ENCODE measurements around the gene GRID1.

The GRID1 gene

DNA sequence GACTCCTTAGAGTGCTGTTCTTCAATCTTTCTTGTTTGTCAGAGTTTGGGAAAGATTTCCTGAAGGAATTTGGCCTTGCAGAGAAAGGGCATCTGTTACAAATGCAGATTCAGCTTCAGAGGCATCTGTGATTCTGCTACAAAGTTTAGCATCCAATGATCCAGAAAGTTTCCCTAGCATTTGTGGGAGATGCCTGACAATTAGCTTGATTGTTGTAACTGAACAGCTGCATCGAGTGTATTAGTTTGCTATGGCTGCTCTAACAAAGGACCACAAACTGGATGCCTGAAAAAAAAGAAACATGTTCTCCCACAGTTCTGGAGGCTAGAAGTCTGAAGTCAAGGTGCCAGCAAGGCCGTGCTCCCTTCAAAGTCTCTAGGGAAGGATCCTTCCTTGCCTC, 365.1 kb downstream of the GRID1 start:
- Histone ChIP-seq H3K4me3 (ENCODE audit: low read depth in 1 of 2, low read length in 1 of 2) (no peak overlapping the region), H3K27me3 (peaks cover 7% of the 10 kb centered on the region), H3K9me3 (no peaks in the 10 kb centered on the region), H3K4me1 (ENCODE audit: control insufficient read depth in 1 of 2, insufficient read depth in 1 of 2, low read depth in 1 of 2, low read length in 1 of 2) (no peaks in the 10 kb centered on the region), H3K27ac (no peak overlapping the region), H3K36me3 (no peaks in the 10 kb centered on the region)
- TF ChIP-seq, protein P1, sequence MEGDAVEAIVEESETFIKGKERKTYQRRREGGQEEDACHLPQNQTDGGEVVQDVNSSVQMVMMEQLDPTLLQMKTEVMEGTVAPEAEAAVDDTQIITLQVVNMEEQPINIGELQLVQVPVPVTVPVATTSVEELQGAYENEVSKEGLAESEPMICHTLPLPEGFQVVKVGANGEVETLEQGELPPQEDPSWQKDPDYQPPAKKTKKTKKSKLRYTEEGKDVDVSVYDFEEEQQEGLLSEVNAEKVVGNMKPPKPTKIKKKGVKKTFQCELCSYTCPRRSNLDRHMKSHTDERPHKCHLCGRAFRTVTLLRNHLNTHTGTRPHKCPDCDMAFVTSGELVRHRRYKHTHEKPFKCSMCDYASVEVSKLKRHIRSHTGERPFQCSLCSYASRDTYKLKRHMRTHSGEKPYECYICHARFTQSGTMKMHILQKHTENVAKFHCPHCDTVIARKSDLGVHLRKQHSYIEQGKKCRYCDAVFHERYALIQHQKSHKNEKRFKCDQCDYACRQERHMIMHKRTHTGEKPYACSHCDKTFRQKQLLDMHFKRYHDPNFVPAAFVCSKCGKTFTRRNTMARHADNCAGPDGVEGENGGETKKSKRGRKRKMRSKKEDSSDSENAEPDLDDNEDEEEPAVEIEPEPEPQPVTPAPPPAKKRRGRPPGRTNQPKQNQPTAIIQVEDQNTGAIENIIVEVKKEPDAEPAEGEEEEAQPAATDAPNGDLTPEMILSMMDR (IDR thresholded peaks at IDR 0.05), result no peak

DNA sequence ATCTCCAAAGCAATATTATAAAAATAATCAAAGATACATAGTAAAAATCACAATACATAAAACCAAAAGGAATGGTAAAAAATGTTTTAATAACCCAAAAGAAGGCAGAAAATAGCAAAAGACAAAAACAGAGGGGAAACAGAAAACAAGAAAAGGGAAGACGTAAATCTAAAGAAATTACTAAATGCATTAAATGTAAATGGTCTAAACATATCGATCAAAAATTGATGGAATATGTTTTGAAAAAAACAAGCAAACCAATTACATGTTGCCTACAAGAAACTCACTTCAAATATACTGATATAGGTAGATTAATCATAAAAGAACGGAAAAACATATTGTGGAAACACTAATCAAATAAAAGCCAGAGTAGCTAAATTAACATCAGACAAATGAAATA, 369.1 kb downstream of the GRID1 start:
- Histone ChIP-seq H3K27ac (no peak overlapping the region), H3K36me3 (no peaks in the 10 kb centered on the region), H3K4me1 (ENCODE audit: control insufficient read depth in 1 of 2, insufficient read depth in 1 of 2, low read depth in 1 of 2, low read length in 1 of 2) (no peaks in the 10 kb centered on the region), H3K4me3 (ENCODE audit: low read depth in 1 of 2, low read length in 1 of 2) (no peak overlapping the region), H3K27me3 (peaks cover 7% of the 10 kb centered on the region), H3K9me3 (no peaks in the 10 kb centered on the region)
- TF ChIP-seq, protein P1 (IDR thresholded peaks at IDR 0.05), result no peak

- peaks cover 4% of the 10 kb centered on the region for H3K27me3 ChIP-seq
- H3K4me3 ChIP-seq (ENCODE audit: low read depth in 1 of 2, low read length in 1 of 2), result no peak overlapping the region
- TF ChIP-seq, protein P1 (IDR thresholded peaks at IDR 0.05), result no peak
- H3K27ac ChIP-seq, result no peak overlapping the region
- H3K4me1 ChIP-seq (ENCODE audit: control insufficient read depth in 1 of 2, insufficient read depth in 1 of 2, low read depth in 1 of 2, low read length in 1 of 2), result no peaks in the 10 kb centered on the region
- H3K9me3 ChIP-seq, result no peaks in the 10 kb centered on the region
- H3K36me3 ChIP-seq, result no peaks in the 10 kb centered on the region
Observed at GRCh38 chr10:85995791-85996190, 370.8 kb downstream of the GRID1 start.

DNA sequence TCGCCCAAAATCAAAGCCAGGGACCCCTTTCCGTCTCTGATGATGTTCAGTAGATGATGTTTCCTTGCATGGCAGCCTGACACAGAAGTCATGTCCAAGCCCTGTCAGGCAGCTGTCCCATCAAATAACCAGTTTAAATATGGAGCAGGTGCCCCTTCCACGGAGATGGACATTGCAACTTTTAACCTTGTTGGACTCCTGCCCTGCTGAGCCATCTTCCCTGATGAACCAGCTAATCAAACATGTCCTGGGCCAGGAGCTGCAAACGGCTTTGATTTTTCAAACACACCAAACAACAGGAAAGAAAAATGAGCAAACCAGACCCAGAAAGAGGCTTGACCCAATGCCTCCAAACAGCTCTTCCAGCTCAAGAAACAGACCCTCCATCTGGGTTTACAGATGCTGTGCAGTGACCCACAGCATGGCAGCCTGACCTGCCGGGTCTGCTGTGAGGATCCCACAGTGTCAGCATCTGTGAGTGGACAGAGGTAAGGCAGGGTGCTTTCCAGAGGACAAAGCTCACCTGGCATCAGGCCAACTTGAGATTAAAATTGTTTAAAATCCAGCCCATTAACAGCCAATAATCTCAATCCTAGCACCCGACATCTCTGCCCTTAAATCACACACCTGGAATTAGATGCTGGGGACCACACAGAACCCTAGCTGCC, 372.6 kb downstream of the GRID1 start:
- no peaks in the 10 kb centered on the region for H3K36me3 ChIP-seq
- no peaks in the 10 kb centered on the region for H3K4me1 ChIP-seq (ENCODE audit: control insufficient read depth in 1 of 2, insufficient read depth in 1 of 2, low read depth in 1 of 2, low read length in 1 of 2)
- TF ChIP-seq, protein P1 (IDR thresholded peaks at IDR 0.05), result no peak
- H3K9me3 ChIP-seq, result no peaks in the 10 kb centered on the region
- no peak overlapping the region for H3K4me3 ChIP-seq (ENCODE audit: low read depth in 1 of 2, low read length in 1 of 2)
- H3K27me3 ChIP-seq, result peaks cover 4% of the 10 kb centered on the region
- no peak overlapping the region for H3K27ac ChIP-seq

- Histone ChIP-seq H3K4me3 (ENCODE audit: low read depth in 1 of 2, low read length in 1 of 2) (no peak overlapping the region), H3K27ac (no peak overlapping the region), H3K36me3 (no peaks in the 10 kb centered on the region), H3K9me3 (no peaks in the 10 kb centered on the region), H3K4me1 (ENCODE audit: control insufficient read depth in 1 of 2, insufficient read depth in 1 of 2, low read depth in 1 of 2, low read length in 1 of 2) (no peaks in the 10 kb centered on the region), H3K27me3 (peaks cover 4% of the 10 kb centered on the region)
- TF ChIP-seq, protein P1 (IDR thresholded peaks at IDR 0.05), result no peak
Observed at GRCh38 chr10:85993140-85993539, 373.5 kb downstream of the GRID1 start.
